ENCODE measurements around the gene RHOH. TPM values are rescaled to one million over a fixed set of nuclear protein-coding genes. Genes with fewer than 3 reads are reported as not detected.
A peak's percentile ranks its signal among the peaks of the same experiment; 100 is the strongest.

RHOH gene
- total RNA-seq, 2 donors from 2014 or later: 2.9 to 7.9 TPM

DNA sequence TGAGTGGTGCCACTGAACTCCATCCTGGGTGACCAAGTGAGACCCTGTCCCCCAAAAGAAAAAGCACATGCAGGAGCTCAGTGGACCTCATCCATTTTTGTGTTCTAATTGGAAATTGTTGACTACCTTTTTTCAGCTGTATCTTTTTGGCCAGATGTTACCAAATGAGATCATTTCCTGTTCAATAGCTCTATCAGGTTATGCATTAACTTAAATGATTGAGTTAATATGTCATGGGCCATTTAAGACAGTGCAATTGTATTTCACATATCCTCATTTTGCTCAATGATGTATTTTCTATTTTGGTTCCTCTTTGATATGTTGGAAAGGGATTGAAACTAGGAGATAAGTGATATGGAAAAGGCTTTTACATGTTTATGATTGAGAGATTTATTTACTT lies 26.2 kb upstream of the RHOH start:
- no peak for ATAC-seq
- Histone ChIP-seq H3K27me3 (no peaks in the 10 kb centered on the region), H3K27ac (no peak overlapping the region), H3K4me3 (no peak overlapping the region), H3K36me3 (replicated peaks in 1 of 2; ENCODE audit: insufficient read depth in 1 of 2, low read depth in 2 of 2) (no peaks in the 10 kb centered on the region), H3K4me1 (no peaks in the 10 kb centered on the region), H3K9me3 (no peaks in the 10 kb centered on the region)
- intact Hi-C loops (cut with DNase I): no loop called here
- DNase-seq: no peak
- no peak for TF ChIP-seq POLR2A (IDR thresholded peaks at IDR 0.05)
- TF ChIP-seq, protein P1, sequence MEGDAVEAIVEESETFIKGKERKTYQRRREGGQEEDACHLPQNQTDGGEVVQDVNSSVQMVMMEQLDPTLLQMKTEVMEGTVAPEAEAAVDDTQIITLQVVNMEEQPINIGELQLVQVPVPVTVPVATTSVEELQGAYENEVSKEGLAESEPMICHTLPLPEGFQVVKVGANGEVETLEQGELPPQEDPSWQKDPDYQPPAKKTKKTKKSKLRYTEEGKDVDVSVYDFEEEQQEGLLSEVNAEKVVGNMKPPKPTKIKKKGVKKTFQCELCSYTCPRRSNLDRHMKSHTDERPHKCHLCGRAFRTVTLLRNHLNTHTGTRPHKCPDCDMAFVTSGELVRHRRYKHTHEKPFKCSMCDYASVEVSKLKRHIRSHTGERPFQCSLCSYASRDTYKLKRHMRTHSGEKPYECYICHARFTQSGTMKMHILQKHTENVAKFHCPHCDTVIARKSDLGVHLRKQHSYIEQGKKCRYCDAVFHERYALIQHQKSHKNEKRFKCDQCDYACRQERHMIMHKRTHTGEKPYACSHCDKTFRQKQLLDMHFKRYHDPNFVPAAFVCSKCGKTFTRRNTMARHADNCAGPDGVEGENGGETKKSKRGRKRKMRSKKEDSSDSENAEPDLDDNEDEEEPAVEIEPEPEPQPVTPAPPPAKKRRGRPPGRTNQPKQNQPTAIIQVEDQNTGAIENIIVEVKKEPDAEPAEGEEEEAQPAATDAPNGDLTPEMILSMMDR (IDR thresholded peaks at IDR 0.05): no peak

DNA sequence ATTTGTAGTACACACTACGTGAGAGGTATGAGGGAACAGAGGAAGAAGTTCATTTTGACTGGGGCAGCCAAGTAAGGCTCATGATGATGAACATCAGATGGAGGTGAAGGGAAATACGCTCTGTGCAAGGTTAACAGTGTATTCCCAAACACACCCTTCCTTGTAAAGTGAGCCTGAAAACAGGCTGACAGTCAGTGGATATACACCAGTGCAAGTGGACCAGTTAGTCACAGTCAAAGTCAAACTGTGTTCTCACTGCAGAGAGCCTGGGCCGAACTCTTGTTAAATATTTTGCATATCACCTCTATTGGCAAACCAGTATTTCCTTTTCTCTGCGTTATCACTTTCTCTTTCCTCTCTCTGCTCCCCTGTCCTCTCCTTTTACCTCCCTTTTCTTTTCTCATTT lies 23.4 kb upstream of the RHOH start:
- no peak for TF ChIP-seq POLR2A (IDR thresholded peaks at IDR 0.05)
- TF ChIP-seq, protein P1 (IDR thresholded peaks at IDR 0.05): no peak
- Histone ChIP-seq H3K27me3 (no peaks in the 10 kb centered on the region), H3K4me3 (no peak overlapping the region), H3K4me1 (no peaks in the 10 kb centered on the region), H3K27ac (no peak overlapping the region), H3K9me3 (no peaks in the 10 kb centered on the region), H3K36me3 (replicated peaks in 1 of 2; ENCODE audit: insufficient read depth in 1 of 2, low read depth in 2 of 2) (no peaks in the 10 kb centered on the region)
- 37 to 46% methylated on average over 4 of the region's 4 CpGs for WGBS, 2 donors
- no peak for ATAC-seq
- no peak for DNase-seq
- intact Hi-C loops (cut with DNase I): no loop called here

DNA sequence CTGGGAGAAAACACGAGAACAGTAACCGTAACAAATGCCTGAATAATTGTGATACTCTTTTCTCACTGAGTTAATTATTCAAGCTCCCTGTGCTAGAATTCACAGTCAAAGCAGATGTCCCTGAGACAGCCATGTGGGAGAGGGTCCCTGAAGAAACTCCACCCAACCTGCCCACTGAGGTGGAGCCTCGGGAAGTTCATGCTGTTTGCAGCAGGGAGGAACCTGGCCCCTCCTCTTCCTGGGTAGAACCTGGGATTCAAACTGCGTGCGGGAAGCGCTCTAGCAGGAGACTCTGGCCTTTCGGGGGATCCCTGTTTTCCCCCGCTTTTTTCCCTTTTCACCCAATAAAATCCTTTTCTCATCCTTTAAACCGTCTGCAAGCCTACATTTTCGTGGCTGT lies 20.2 kb upstream of the RHOH start:
- Histone ChIP-seq H3K36me3 (replicated peaks in 1 of 2; ENCODE audit: insufficient read depth in 1 of 2, low read depth in 2 of 2) (no peaks in the 10 kb centered on the region), H3K27ac (no peak overlapping the region), H3K4me1 (peaks cover 6% of the 10 kb centered on the region), H3K9me3 (no peaks in the 10 kb centered on the region), H3K4me3 (no peak overlapping the region), H3K27me3 (no peaks in the 10 kb centered on the region)
- ATAC-seq: no peak
- DNase-seq: peak in 2 of 4 donors; percentile 25 to 40
- 36 to 43% methylated on average over 10 of the region's 10 CpGs for WGBS, 2 donors
- intact Hi-C loops (cut with DNase I): no loop called here
- TF ChIP-seq POLR2A (IDR thresholded peaks at IDR 0.05): no peak
- TF ChIP-seq, protein P1 (IDR thresholded peaks at IDR 0.05): no peak

DNA sequence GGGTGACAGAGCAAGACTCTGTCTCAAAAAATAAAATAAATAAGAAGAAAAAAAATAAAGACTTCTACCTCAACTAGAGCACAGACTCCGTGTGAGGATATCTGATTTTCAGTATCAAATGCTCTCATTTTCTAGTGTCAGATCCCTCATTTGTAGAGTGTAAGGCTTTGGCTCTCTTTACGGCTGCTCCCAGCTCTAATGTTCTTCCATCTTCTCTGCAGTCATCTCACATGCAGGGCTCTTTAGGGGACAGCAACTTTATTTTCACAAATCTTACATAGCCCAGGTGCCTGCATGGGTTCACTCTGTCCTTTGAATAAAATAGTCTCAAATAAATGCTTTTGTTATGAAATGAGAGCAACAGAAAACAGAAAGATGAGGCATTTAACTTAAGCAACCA lies 19.2 kb upstream of the RHOH start:
- DNase-seq: no peak
- Histone ChIP-seq H3K36me3 (replicated peaks in 1 of 2; ENCODE audit: insufficient read depth in 1 of 2, low read depth in 2 of 2) (no peaks in the 10 kb centered on the region), H3K27me3 (no peaks in the 10 kb centered on the region), H3K27ac (no peak overlapping the region), H3K4me1 (peaks cover 6% of the 10 kb centered on the region), H3K4me3 (no peak overlapping the region), H3K9me3 (no peaks in the 10 kb centered on the region)
- intact Hi-C loops (cut with DNase I): no loop called here
- ATAC-seq: no peak
- TF ChIP-seq, protein P1 (IDR thresholded peaks at IDR 0.05): no peak
- TF ChIP-seq POLR2A (IDR thresholded peaks at IDR 0.05): no peak
- WGBS, 2 donors: 72 to 83% methylated on average over 2 of the region's 2 CpGs

DNA sequence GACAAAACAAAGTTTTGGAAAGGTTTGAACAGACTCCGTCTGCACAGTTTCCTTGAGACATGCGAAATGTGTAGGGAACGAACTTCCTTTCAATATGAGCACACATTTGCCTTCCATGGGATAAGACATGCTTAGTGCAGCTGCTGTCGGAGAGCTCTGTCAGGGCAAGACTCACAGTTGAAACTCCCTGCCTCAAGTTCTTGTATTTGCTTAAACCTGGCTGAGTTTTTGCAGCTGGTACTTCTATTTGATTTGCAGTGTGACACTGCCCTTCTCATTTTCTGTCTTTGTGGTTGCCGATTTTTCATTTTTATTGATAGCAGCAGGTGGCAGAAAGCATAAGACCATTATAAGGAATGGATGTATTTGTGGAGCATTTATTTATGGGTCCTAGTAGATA lies 18.2 kb upstream of the RHOH start:
- ATAC-seq: peak; percentile 86

More for the DNA sequence above, 18.2 kb upstream of the RHOH start:
- TF ChIP-seq, protein P1 (IDR thresholded peaks at IDR 0.05): no peak
- no peak for TF ChIP-seq POLR2A (IDR thresholded peaks at IDR 0.05)
- H3K4me3 ChIP-seq: no peak overlapping the region
- H3K36me3 ChIP-seq (replicated peaks in 1 of 2; ENCODE audit: insufficient read depth in 1 of 2, low read depth in 2 of 2): no peaks in the 10 kb centered on the region
- H3K9me3 ChIP-seq: no peaks in the 10 kb centered on the region
- no peaks in the 10 kb centered on the region for H3K27me3 ChIP-seq
- DNase-seq: peak; percentile 60 to 81 (median 80)
- intact Hi-C loops (cut with DNase I): no loop called here
- WGBS, 2 donors: 18 to 20% methylated on average over 5 of the region's 5 CpGs
- peak overlapping the region; percentile 22 to 66 (median 58) for H3K27ac ChIP-seq
- peaks cover 6% of the 10 kb centered on the region for H3K4me1 ChIP-seq
